Esophagus (tissue), 2 donors: ENCODE measurements around the gene MTCL3.
A peak's percentile ranks its signal among the peaks of the same experiment; 100 is the strongest.

Experiments used
- H3K27ac ChIP-seq, 2 donors: one replicate each; pipeline ENCODE4 v1.5.1; 2013; ENCODE audit warnings: low read depth in 2 of 2, mild to moderate bottlenecking in 2 of 2, inconsistent platforms in 1 of 2, low read length in 1 of 2, moderate library complexity in 1 of 2
- H3K27me3 ChIP-seq, 2 donors: one replicate each; pipeline ENCODE4 v1.6.1; 2013; ENCODE audit warnings: low read length in 2 of 2, control low read depth in 1 of 2, mild to moderate bottlenecking in 1 of 2; ENCODE audit not compliant: insufficient read depth in 2 of 2, control insufficient read depth in 1 of 2
- H3K36me3 ChIP-seq, 2 donors: one replicate each; pipeline ENCODE4 v1.6.1; 2013; ENCODE audit warnings: low read length in 1 of 2; ENCODE audit not compliant: control insufficient read depth in 2 of 2, insufficient read depth in 2 of 2
- H3K4me1 ChIP-seq, 2 donors: one replicate each; pipeline ENCODE4 v1.6.1; 2013; ENCODE audit warnings: low read length in 1 of 2; ENCODE audit not compliant: control insufficient read depth in 2 of 2, insufficient read depth in 2 of 2
- H3K4me3 ChIP-seq, 2 donors: one replicate each; pipeline ENCODE4 v1.5.1; 2013; ENCODE audit warnings: low read length in 2 of 2, mild to moderate bottlenecking in 2 of 2, low read depth in 1 of 2, moderate library complexity in 1 of 2
- H3K9me3 ChIP-seq, 2 donors: one replicate each; pipeline ENCODE4 v1.6.1; 2013; ENCODE audit warnings: mild to moderate bottlenecking in 2 of 2, low read depth in 1 of 2, low read length in 1 of 2, moderate library complexity in 1 of 2; ENCODE audit not compliant: control insufficient read depth in 2 of 2, insufficient read depth in 1 of 2
- WGBS, 2 donors: extraction: QIAGEN DNeasy Blood & Tissue Kit; methylation state at CpG; one replicate each; pipeline ENCODE4 v1.1.7; 2013; 5-methylcytosine and 5-hydroxymethylcytosine counted together
- donor health status: healthy with polysubstance abuse.
- donor health status: Bipolar disorder and iron deficiency.

The MTCL3 gene

GRCh38 chr6:127462376-127462775 lies 56.8 kb downstream of the MTCL3 start:
- 81 to 84% methylated on average over 2 of the region's 2 CpGs for WGBS, 2 donors
- Histone ChIP-seq H3K27ac (no peak overlapping the region), H3K27me3 (no peaks in the 10 kb centered on the region), H3K4me3 (no peak overlapping the region), H3K4me1 (no peaks in the 10 kb centered on the region), H3K9me3 (no peaks in the 10 kb centered on the region), H3K36me3 (no peaks in the 10 kb centered on the region)

- H3K36me3 ChIP-seq = no peaks in the 10 kb centered on the region
- no peaks in the 10 kb centered on the region for H3K27me3 ChIP-seq
- no peak overlapping the region for H3K4me3 ChIP-seq
- no peak overlapping the region for H3K27ac ChIP-seq
- H3K4me1 ChIP-seq = no peaks in the 10 kb centered on the region
- no peaks in the 10 kb centered on the region for H3K9me3 ChIP-seq
- 73 to 82% methylated on average over 1 of the region's 1 CpG for WGBS, 2 donors
Observed at GRCh38 chr6:127460465-127460864, 58.7 kb downstream of the MTCL3 start.

GRCh38 chr6:127459231-127459641 lies 59.9 kb downstream of the MTCL3 start, which contains the start of gene KIAA0408:
KIAA0408 (minus strand) TSS chr6:127459389; CDS start chr6:127453981, 5,408 bp downstream.
- H3K27me3 ChIP-seq = no peaks in the 10 kb centered on the region
- H3K27ac ChIP-seq = peak within 1 kb of the TSS; percentile 71 to 76
- no peaks in the 10 kb centered on the region for H3K9me3 ChIP-seq
- no peaks in the 10 kb centered on the region for H3K4me1 ChIP-seq
- H3K36me3 ChIP-seq = no peaks in the 10 kb centered on the region
- 34 to 50% methylated on average over 4 of the region's 4 CpGs for WGBS, 2 donors
- peak within 1 kb of the TSS in 1 of 2 donors; percentile 42 for H3K4me3 ChIP-seq

- Histone ChIP-seq H3K27ac (peak overlapping the region; percentile 71 to 76), H3K27me3 (no peaks in the 10 kb centered on the region), H3K9me3 (no peaks in the 10 kb centered on the region), H3K4me1 (no peaks in the 10 kb centered on the region), H3K4me3 (peak overlapping the region in 1 of 2 donors; percentile 42), H3K36me3 (no peaks in the 10 kb centered on the region)
- WGBS, 2 donors = 62 to 63% methylated on average over 4 of the region's 4 CpGs
Observed at GRCh38 chr6:127458817-127459216, 60.3 kb downstream of the MTCL3 start.

GRCh38 chr6:127458222-127458621 lies 60.9 kb downstream of the MTCL3 start:
- Histone ChIP-seq H3K27me3 (no peaks in the 10 kb centered on the region), H3K27ac (no peak overlapping the region), H3K9me3 (no peaks in the 10 kb centered on the region), H3K36me3 (no peaks in the 10 kb centered on the region), H3K4me1 (no peaks in the 10 kb centered on the region), H3K4me3 (peak overlapping the region in 1 of 2 donors; percentile 33)
- WGBS, 2 donors = 54 to 68% methylated on average over 3 of the region's 3 CpGs

GRCh38 chr6:127457456-127458064 lies 61.6 kb downstream of the MTCL3 start:
- no peaks in the 10 kb centered on the region for H3K36me3 ChIP-seq
- H3K4me3 ChIP-seq = peak overlapping the region in 1 of 2 donors; percentile 33
- no peaks in the 10 kb centered on the region for H3K9me3 ChIP-seq
- peak overlapping the region in 1 of 2 donors; percentile 58 for H3K27ac ChIP-seq
- 45 to 57% methylated on average over 3 of the region's 3 CpGs for WGBS, 2 donors
- no peaks in the 10 kb centered on the region for H3K4me1 ChIP-seq
- no peaks in the 10 kb centered on the region for H3K27me3 ChIP-seq

- Histone ChIP-seq H3K9me3 (no peaks in the 10 kb centered on the region), H3K36me3 (no peaks in the 10 kb centered on the region), H3K27me3 (no peaks in the 10 kb centered on the region), H3K27ac (peak overlapping the region in 1 of 2 donors; percentile 4), H3K4me1 (no peaks in the 10 kb centered on the region), H3K4me3 (no peak overlapping the region)
- 40 to 55% methylated on average over 3 of the region's 3 CpGs for WGBS, 2 donors
Observed at GRCh38 chr6:127456465-127456864, 62.7 kb downstream of the MTCL3 start.

- Histone ChIP-seq H3K27me3 (no peaks in the 10 kb centered on the region), H3K4me1 (no peaks in the 10 kb centered on the region), H3K27ac (no peak overlapping the region), H3K9me3 (no peaks in the 10 kb centered on the region), H3K36me3 (no peaks in the 10 kb centered on the region), H3K4me3 (no peak overlapping the region)
- WGBS, 2 donors = 65 to 66% methylated on average over 2 of the region's 2 CpGs
Observed at GRCh38 chr6:127453845-127454619, 65.1 kb downstream of the MTCL3 start.

GRCh38 chr6:127452803-127453202 lies 66.3 kb downstream of the MTCL3 start:
- Histone ChIP-seq H3K36me3 (no peaks in the 10 kb centered on the region), H3K27ac (no peak overlapping the region), H3K4me3 (no peak overlapping the region), H3K4me1 (no peaks in the 10 kb centered on the region), H3K27me3 (no peaks in the 10 kb centered on the region), H3K9me3 (no peaks in the 10 kb centered on the region)

GRCh38 chr6:127451388-127451787 lies 67.7 kb downstream of the MTCL3 start:
- no peaks in the 10 kb centered on the region for H3K27me3 ChIP-seq
- H3K27ac ChIP-seq = no peak overlapping the region
- H3K4me3 ChIP-seq = no peak overlapping the region
- H3K4me1 ChIP-seq = no peaks in the 10 kb centered on the region
- H3K36me3 ChIP-seq = no peaks in the 10 kb centered on the region
- no peaks in the 10 kb centered on the region for H3K9me3 ChIP-seq
- WGBS, 2 donors = 91 to 95% methylated on average over 3 of the region's 3 CpGs
